ENCODE measurements around the gene FGD6. TPM values are rescaled to one million over a fixed set of nuclear protein-coding genes. Genes with fewer than 3 reads are reported as not detected.

Gene FGD6
- total and polyA plus RNA-seq, 7 donors: 4.2 to 56.6 (median 40.2) TPM

DNA sequence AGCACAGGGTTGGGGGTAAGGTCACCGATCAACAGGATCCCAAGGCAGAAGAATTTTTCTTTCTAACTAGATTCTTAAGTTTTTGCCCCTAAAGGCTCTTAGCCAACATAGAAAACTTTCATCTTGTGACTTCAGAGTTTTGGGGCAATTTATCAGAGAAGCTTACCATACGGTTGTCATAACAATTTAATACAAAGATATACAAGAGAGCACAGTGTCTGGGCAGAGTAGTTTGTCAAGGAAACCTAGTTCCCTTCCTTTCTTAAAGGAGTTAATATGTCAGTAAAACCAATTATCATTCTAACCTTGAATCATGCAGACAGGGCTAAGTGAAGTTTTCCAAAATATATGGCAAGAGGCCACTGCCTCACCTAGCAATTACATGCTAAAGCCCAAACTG lies 162.2 kb downstream of the FGD6 start:
- 82 to 90% methylated on average over 2 of the region's 2 CpGs for WGBS, 2 donors
- no peak overlapping the region for H3K4me3 ChIP-seq
- no peak overlapping the region for H3K27ac ChIP-seq
- DNase-seq: no peak
- intact Hi-C loops (cut with DNase I): no loop called here
- peaks cover 11 to 82% (median 26%) of the 10 kb centered on the region in 4 donors for H3K36me3 ChIP-seq
- no peaks in the 10 kb centered on the region for H3K4me1 ChIP-seq
- TF ChIP-seq POLR2A (IDR thresholded peaks at IDR 0.05): no peak
- TF ChIP-seq, protein P1, sequence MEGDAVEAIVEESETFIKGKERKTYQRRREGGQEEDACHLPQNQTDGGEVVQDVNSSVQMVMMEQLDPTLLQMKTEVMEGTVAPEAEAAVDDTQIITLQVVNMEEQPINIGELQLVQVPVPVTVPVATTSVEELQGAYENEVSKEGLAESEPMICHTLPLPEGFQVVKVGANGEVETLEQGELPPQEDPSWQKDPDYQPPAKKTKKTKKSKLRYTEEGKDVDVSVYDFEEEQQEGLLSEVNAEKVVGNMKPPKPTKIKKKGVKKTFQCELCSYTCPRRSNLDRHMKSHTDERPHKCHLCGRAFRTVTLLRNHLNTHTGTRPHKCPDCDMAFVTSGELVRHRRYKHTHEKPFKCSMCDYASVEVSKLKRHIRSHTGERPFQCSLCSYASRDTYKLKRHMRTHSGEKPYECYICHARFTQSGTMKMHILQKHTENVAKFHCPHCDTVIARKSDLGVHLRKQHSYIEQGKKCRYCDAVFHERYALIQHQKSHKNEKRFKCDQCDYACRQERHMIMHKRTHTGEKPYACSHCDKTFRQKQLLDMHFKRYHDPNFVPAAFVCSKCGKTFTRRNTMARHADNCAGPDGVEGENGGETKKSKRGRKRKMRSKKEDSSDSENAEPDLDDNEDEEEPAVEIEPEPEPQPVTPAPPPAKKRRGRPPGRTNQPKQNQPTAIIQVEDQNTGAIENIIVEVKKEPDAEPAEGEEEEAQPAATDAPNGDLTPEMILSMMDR (IDR thresholded peaks at IDR 0.05): no peak
- H3K9me3 ChIP-seq: no peaks in the 10 kb centered on the region
- H3K27me3 ChIP-seq: no peaks in the 10 kb centered on the region

DNA sequence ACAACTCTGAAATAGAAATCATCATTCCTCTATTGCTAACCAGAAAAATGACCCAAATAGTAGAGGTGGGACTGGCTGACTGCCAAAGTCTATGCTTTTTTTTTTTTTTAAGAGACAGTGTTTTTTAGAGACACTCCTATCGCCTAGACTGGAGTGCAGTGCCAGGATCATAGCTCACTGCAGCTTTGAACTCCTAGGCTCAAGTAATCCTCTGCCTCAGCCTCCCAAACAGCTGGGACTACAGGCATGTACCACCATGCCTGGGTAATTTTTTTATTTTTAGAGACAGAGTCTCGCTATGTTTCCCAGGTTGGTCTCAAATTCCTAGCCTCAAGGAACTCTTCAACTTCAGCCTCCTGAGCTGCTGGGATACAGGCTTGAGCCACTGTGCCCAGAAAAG lies 163.1 kb downstream of the FGD6 start:
- no peak for DNase-seq
- no peaks in the 10 kb centered on the region for H3K9me3 ChIP-seq
- TF ChIP-seq POLR2AphosphoS5 (IDR thresholded peaks at IDR 0.05) (no peak), POLR2A (IDR thresholded peaks at IDR 0.05) (no peak), EP300 (IDR thresholded peaks at IDR 0.05) (no peak)
- TF ChIP-seq, protein P1 (IDR thresholded peaks at IDR 0.05): no peak
- no peaks in the 10 kb centered on the region for H3K4me1 ChIP-seq
- no peak overlapping the region for H3K4me3 ChIP-seq
- no peak overlapping the region for H3K27ac ChIP-seq
- H3K27me3 ChIP-seq: no peaks in the 10 kb centered on the region
- H3K36me3 ChIP-seq: peaks cover 11 to 81% (median 26%) of the 10 kb centered on the region in 4 donors
- intact Hi-C loops (cut with DNase I): no loop called here
- 89 to 92% methylated on average over 2 of the region's 2 CpGs for WGBS, 2 donors

DNA sequence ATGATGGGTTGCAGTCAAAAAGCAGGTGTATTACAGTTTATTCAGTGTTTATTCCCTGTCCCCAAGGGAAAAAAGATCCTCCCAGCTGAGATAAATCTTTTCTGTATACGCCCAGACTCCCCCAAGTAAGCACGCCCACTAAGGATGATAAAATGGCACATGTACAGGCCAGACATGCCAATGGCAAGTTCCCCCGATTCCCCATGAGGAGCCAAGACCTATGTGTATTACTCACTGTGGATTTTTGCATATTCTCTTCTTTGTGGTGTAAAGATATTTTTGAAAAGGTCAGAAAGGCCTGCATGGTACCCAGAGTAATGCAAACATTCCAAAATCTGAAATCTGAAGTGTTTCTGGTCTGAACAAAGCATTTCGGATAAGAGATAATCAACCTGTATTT lies 166.0 kb downstream of the FGD6 start:
- peaks cover 0 to 81% (median 18%) of the 10 kb centered on the region in 4 donors for H3K36me3 ChIP-seq
- H3K4me1 ChIP-seq: no peaks in the 10 kb centered on the region
- 95 to 96% methylated on average over 4 of the region's 4 CpGs for WGBS, 2 donors
- H3K4me3 ChIP-seq: no peak overlapping the region
- H3K27me3 ChIP-seq: no peaks in the 10 kb centered on the region
- no peak for DNase-seq
- H3K9me3 ChIP-seq: no peaks in the 10 kb centered on the region
- intact Hi-C loops (cut with DNase I): no loop called here
- no peak for TF ChIP-seq EP300 (IDR thresholded peaks at IDR 0.05)
- TF ChIP-seq POLR2AphosphoS5 (IDR thresholded peaks at IDR 0.05): no peak
- TF ChIP-seq, protein P1 (IDR thresholded peaks at IDR 0.05): no peak
- TF ChIP-seq POLR2A (IDR thresholded peaks at IDR 0.05): no peak
- no peak overlapping the region for H3K27ac ChIP-seq

DNA sequence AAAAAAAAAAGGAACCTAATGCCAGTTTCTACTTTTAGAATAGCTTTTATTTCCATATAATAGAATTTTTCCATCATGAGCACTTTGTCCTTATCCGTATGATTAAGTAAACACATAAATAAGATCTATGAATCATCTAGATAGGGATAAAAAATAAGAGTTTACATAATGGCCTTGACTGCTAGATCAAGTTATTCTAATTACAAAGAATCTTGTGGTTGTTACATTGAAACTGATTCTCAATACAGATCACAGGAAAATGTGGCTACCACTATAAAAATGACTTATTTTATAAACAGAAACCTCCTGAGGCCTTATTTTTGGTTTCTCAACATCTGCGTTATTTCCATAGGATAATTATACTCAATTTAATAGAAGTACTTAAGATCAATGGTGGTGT lies 179.4 kb downstream of the FGD6 start:
- Histone ChIP-seq H3K4me1 (no peaks in the 10 kb centered on the region), H3K36me3 (peaks cover 0 to 74% (median 3%) of the 10 kb centered on the region in 4 donors), H3K27ac (no peak overlapping the region), H3K4me3 (no peak overlapping the region), H3K9me3 (no peaks in the 10 kb centered on the region), H3K27me3 (no peaks in the 10 kb centered on the region)
- no peak for TF ChIP-seq EP300 (IDR thresholded peaks at IDR 0.05)
- TF ChIP-seq POLR2A (IDR thresholded peaks at IDR 0.05): no peak
- TF ChIP-seq POLR2AphosphoS5 (IDR thresholded peaks at IDR 0.05): no peak
- TF ChIP-seq, protein P1 (IDR thresholded peaks at IDR 0.05): no peak
- intact Hi-C loops (cut with DNase I): no loop called here
- DNase-seq: no peak
- 80 to 84% methylated on average over 2 of the region's 2 CpGs for WGBS, 2 donors

DNA sequence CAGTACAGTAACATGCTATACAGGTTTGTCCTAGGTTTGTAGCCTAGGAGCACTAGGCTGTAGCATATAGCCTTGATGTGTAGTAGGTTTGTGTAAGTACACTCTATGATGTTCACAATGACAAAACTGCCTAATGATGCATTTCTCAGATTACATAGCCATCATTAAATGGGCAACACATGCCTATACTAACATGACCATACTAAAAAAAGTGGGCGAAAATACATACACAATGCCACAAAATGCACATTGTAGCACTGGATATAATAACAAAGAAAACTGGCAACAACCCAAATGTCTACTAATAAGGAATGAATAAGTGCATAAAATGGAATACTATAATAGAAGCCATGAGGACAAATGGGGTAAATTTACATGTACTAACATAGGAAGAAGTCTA lies 182.5 kb downstream of the FGD6 start:
- Histone ChIP-seq H3K36me3 (peaks cover 0 to 84% (median 7%) of the 10 kb centered on the region in 4 donors), H3K9me3 (no peaks in the 10 kb centered on the region), H3K4me3 (no peak overlapping the region), H3K27ac (no peak overlapping the region), H3K27me3 (no peaks in the 10 kb centered on the region), H3K4me1 (no peaks in the 10 kb centered on the region)
- DNase-seq: no peak
- TF ChIP-seq POLR2A (IDR thresholded peaks at IDR 0.05): no peak
- no peak for TF ChIP-seq POLR2AphosphoS5 (IDR thresholded peaks at IDR 0.05)
- no peak for TF ChIP-seq EP300 (IDR thresholded peaks at IDR 0.05)
- TF ChIP-seq, protein P1 (IDR thresholded peaks at IDR 0.05): no peak
- intact Hi-C loops (cut with DNase I): no loop called here
- WGBS, 2 donors: 93 to 97% methylated on average over 1 of the region's 1 CpG

Data from sigmoid colon (tissue), 7 donors.